GM18505 (cell line): ENCODE data around the gene CBX8.

Experiments used
- ATAC-seq: cut with Tn5 transposase; IDR thresholded peaks from one replicate; pipeline ENCODE4 v1.9.1; 2021; ENCODE audit not compliant: unreplicated experiment
- POLR2A ChIP-seq: IDR thresholded peaks from 4 replicates; pipeline ENCODE4 v1.6.1; 2011; ENCODE audit warnings: borderline replicate concordance; ENCODE audit not compliant: insufficient read depth, insufficient read length; ENCODE audit errors: extremely low read depth

CBX8 gene

DNA sequence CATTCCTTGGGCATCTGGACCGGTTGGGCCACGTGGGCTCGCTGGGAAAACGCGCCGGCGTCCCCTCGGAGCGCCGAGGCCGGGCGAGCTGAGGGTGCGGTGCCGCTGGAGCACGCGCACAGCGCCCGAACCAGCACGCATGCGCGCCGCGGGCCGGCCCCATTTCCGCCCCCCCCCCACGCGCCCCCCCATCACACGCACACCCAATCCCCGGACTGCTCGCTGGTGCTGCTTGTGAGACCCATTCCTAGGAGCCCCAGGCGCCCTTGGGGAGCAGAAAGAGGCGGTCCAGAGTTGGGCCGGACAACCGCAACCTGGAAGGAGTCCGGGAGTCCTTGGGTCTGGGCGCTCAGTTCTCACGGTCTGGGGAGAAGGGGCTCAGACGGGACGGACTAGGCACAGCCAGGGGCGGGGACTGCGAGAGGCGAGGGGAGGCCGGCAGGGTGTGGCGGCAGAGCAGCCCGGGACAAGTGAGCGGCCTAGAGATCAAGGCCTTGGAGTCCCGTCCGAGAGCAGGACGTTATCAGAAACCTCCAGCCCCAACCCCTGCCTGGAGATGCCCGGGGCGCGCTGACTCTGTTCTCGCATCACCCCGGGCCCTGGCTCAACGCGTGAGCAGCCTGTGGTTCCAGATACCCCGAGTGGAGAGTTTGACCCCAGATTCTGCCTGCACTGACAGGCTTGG, 6.0 kb upstream of the CBX8 start:
- no peak for ATAC-seq

DNA sequence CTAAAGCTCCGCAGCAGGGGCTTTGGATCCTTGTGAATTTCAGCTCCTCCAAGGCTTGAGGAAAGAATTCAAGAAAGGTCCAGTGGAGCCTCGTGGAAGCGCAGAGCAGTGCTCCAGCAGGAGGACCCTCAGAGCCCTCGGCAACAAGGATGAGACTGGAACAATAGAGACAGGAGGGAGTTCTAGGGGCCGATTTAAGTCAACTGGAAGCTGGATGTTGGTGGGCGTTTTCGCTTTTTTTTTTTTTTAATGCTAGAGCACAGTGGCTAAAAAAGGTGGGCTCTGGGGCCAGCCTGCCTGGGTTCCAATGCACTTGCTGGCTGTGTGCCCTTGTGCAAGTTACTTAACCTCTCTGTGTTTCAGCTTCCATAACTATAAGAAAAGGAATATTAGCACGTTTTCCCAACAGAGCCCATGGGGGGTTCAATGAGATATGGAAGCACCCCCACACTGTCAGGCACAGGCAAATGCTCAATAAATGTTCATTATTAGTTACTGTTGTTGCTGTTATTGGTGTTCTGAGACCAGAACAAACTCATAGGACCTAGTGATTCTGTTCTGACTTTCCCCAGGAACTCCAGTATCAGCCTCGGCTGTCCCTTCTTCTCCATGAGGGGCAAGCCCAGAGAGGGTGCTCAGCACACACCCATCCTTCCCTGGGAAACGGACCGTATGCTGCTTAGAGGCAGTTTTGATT, 5.3 kb upstream of the CBX8 start:
- no peak for TF ChIP-seq POLR2A
- ATAC-seq: no peak

More for the DNA sequence above, 6.0 kb upstream of the CBX8 start:
- no peak for TF ChIP-seq POLR2A

DNA sequence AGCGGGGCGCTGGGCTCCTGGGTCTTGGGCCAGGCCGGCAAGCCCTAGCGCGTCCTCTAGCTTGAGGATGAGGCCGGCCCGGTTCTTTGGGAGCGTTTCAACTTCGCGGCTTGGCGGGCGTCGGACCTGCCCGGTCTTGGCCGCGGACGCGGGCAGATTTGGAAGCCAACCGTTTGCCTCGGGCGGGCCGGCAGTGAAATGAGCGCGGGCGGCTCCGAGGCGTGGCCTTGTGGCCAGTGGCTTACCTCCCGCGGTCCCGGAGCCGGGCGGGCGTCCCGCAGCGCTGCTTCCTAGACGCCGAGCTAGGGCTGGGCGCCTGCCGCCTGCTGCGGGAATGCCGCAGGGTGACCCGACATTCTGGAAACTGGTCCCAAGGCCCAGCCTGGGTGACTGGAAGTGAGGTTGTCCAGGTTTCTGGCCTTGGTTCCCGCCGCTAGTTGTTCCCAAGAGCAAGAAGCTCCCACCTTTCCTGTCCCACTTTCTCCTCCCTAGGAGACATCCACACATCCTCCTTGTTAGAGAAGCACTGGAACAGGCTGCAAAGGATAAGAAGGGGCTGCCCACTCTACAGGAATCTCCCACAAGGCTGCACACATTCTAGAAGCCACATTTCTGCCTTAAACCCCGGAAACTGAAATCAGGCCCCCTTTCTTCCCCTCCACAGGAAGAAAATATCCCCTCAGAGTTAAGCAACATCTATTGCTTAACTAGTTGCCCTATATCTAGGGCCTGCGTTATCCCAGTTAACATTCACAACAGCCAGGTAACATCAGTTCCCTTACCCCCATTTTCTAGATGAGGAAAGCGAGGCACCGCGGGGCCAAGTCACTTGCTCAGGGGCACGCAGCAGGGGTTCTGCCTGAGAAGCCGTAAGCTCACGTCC, 4.5 kb upstream of the CBX8 start:
- TF ChIP-seq POLR2A: no peak
- no peak for ATAC-seq

DNA sequence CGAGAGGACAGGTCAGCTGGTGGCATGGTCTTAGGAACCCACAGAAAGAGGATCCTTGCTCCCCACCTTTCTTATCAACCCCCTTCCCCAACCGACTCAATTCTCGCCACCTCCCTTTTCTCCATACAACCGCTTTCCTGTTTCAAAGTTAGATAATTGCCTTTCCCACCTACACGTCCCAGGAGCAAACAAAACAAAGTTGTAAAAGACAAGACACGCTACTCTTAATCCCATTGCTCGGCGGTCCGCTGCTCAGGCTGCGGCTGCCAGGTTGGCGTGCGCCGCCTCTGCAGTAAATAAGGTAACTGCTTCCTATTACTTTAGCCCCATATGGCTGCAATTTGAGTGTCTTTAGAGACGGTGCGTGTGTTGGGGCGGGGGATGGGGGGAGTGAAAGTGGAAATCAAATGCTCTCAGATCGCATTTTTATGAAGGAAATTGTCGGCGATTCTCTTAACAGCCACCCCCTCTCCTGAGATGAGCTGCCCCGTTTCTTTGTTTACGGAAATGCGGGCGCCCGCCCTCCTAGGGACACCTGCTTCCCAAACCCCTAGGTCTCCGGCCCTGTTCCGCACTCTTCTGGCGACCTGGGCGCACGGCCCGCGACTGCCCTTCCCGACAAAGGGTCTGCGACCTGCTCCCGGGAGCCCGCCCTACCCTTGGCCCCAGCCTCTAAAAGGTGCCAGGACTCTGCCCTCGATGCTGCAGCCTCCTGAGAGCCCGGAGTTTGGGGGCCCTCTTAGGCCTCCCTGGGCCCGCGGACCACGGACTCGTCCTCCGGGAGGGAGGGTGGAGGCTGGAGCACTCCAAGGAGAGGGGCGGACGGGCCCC, 3.7 kb upstream of the CBX8 start:
- TF ChIP-seq POLR2A: no peak
- no peak for ATAC-seq

DNA sequence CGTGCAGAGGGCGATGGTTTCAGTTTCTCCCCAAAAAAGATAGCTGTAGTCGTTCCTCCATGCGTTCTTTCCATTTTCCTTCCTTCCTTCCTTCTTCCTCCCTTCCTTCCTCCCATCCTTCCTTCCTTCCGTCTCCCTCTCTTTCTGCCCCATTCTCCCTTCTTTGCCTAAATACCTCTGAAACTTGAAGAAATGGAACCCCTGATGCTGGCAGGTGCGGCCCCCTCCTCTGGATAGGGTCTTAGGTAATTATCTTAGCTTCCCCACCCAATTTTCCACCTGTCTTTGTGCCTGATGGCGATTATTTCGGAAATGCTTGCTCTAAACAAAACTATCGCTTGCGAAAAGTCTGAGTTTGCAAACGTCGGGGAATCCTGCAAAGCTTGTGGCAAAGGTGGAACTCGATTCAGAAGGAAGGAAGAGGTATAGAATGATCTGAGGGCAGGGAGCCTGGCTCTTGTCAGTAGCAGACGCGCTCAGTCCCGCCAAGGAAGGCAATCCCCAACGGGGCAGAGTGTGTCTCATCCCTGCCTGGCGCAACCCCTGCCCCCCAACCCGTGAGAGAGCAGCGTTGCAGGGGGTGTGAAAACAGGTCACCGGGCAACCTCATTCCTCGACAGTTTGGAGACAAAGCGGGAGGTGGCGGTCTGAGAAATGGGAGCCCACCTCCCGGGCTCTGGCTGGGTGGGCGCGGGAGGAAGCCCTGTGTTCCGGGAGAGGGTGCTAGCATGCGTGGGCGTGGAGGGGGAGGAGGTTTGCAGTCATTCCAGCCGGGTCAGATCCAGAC, 2.9 kb upstream of the CBX8 start:
- TF ChIP-seq POLR2A: no peak
- ATAC-seq: no peak

DNA sequence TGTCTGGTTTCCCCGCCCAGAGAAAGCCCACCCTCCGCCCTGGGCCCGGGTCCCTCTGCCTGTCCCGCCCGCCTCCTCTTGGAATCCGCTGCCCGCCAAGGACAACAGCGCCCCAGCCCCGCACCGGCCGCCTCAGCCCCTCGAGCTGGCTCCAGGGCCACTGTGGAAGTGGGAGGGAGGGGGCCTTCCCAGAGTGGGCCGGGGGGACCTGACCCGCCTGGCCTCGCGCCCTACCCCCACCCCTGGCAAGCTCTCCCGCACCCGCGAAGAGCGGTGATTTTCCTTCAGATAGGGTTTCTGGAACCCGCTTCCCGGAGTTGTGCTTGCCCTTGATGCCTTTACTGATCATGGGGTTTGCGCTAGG, 2.3 kb upstream of the CBX8 start:
- no peak for ATAC-seq
- no peak for TF ChIP-seq POLR2A

DNA sequence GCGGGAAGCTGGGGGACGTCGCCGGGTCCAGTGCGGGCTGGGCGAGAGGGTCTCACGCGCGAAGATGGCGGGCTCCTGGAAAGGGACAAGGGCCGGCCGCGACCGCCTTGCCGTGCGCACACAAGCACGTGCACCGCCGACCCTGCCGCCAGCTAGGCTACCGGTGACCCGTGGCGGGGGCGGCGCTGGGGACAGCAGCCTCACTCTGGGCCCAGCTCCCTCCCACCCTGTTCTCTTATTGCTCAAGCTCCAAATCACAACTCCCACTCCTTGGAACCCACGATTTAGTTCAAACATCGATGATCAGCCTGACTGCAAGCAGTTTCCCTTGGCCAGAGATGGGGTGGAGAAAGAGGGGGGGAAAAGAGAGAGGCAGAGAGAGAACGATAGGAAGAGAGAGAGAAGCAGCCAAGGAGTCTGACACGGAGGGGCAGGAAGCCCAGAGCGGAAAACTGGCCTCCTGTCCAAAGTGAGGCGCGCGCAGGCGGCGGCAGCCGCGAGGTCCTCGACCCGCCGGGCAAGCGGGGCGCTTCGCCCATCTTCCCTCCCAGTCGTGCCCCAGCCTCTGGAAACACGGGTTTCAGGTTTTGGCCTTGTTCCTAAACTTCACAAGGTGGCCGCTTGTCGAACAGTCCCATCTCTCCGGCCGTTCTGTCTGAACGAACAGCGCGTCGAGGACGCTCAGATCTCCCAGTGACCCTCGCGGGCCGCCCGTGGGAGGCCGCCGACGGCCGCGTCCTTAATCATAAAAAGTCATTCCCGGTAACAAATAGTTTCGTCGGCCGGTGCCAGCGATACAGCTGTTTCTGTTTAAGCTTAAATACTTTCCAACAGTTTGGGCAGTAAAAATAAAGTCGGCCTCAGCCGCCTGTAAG, 1.7 kb upstream of the CBX8 start:
- no peak for TF ChIP-seq POLR2A
- no peak for ATAC-seq

DNA sequence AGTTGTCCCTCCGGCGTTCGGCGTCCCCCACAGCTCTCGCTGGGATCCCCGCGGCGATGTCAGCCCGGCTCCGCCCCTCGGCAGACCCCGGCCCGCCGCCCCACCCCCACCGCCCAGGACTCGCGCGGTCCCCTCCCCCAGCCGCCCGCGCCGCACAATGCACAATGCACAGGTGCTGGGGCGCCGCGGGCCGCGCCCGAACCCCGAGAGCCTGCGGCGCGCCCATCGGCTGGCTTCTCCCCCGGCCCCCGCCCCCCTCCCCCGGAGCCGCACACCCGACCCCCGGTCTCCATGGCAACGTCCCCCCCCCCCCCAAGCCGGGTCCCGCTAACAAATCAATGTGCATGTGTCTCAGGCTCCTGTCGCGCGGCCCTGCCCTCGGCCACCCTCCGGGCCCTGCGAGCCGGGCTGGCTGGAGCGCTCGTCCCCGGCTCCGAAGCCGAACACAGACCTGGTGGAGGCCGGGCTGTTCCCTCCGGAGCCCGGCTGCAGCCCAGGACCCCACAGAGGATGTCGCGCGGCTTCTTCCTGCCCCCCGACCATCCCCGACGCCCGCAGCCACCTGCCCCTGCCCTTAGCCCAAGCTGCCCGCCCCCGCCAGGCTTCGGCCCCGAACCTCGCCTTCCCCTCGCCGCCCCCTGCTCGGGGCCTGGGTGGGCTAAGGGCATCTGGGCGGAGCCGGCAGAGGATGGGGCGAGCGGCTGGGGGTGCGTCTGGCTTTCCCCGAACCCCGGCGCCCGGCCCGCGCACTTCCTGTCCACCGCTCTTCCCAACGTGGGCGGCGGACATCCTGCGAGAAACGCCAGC, 818 bp upstream of the CBX8 start:
- ATAC-seq: no peak

DNA sequence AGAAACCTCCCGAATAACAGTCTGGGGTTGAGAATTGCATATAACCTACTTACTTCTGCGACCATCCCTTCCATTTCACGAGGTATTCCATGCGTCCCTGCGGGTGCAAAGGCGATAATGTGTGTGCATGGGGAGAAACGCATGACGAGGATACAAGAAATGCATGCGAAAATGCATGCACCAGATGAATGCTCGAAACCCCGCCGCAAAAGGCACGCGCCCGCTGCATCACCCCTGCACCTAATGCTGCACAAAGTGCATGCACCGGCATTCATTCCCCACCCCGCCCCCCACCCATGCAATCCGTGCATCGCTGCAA, 474 bp downstream of the CBX8 start:
- ATAC-seq: peak; percentile 2
- no peak for TF ChIP-seq POLR2A

More for the DNA sequence above, 818 bp upstream of the CBX8 start:
- no peak for TF ChIP-seq POLR2A

DNA sequence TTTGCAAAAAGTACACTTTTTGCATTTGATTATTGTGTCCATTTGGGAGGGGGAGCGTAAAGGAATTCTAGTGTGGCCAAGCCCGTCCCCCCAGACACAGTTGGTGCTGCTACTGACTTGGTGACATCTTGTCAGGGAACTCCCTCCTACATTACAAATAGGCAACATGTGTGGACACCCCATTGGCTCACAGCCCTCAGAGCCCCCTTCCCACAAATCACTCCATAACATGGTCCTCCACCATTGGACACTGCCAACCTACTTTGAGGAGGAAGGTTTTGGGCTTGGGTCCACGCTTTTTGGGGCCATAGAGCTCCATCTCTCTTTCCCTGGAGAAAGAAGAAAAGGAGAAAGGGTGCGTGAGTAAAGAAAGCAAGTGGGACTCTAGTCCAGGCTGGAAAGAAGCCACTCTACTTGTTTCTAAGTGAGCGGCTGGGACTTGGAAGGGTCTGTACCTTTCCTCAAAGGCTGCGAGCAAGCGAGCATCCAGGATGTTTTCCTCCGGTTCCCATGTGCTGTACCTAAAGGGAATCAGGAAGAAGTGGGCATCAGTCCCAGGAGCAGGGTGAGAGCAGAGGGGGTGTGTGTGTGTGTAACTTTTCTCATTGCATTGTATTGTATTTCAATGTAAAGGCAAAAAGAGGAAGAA, 958 bp downstream of the CBX8 start:
- ATAC-seq: no peak

More for the DNA sequence above, 958 bp downstream of the CBX8 start:
- TF ChIP-seq POLR2A: no peak
